ENCODE measurements around the gene CROCC2.

Gene CROCC2

DNA sequence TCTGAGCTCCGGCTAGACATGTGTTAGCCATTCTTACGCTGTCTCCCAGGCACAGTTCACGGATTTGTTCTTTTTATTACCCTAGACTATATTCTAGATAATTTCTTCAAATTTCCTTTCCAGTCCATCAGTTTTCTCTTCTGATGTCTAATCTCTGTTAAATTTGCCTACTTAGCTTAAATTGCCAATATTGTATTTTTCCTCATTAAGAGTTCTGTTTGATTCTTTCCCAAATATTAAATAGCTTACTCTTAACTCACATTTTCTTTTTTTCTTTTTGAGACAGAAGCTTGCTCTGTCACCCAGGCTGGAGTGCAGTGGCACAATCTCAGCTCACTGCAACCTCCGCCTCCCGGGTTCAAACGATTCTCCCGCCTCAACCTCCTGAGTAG, 21.2 kb downstream of the CROCC2 start:
- Histone ChIP-seq H3K4me1 (ENCODE audit: control insufficient read depth, insufficient read depth, low read length) (no peaks in the 10 kb centered on the region), H3K27ac (ENCODE audit: extremely low read depth, low read depth, low read length) (no peak overlapping the region), H3K9me3 (ENCODE audit: control insufficient read depth, insufficient read depth, low read depth, low read length) (no peaks in the 10 kb centered on the region), H3K36me3 (ENCODE audit: control insufficient read depth in 2 of 2, insufficient read depth in 1 of 2, low read length in 2 of 2) (no peaks in the 10 kb centered on the region), H3K4me3 (ENCODE audit: low read depth, low read length) (no peak overlapping the region)
- TF ChIP-seq ZNF510 (tag by site-specific recombination; IDR thresholded peaks at IDR 0.05; ENCODE audit: insufficient replicate concordance), result no peak
- no peak for TF ChIP-seq ZNF354C (tag by site-specific recombination; IDR thresholded peaks at IDR 0.05; ENCODE audit: borderline replicate concordance, low read depth)
- no peak for TF ChIP-seq ZNF324 (tag by site-specific recombination; IDR thresholded peaks at IDR 0.05)
- TF ChIP-seq OSR2 (tag by site-specific recombination; IDR thresholded peaks at IDR 0.05), result no peak
- TF ChIP-seq ZNF677 (tag by site-specific recombination; IDR thresholded peaks at IDR 0.05), result no peak
- TF ChIP-seq IKZF3 (tag by site-specific recombination; IDR thresholded peaks at IDR 0.05), result no peak
- TF ChIP-seq ZNF610 (tag by site-specific recombination; IDR thresholded peaks at IDR 0.05; ENCODE audit: borderline replicate concordance), result no peak
- no peak for TF ChIP-seq ZFP69B (tag by site-specific recombination; IDR thresholded peaks at IDR 0.05)
- TF ChIP-seq ZBTB11 (tag by site-specific recombination; conservative IDR thresholded peaks at IDR 0.05; ENCODE audit: low read depth), result no peak
- TF ChIP-seq ZBTB26 (tag by site-specific recombination; optimal IDR thresholded peaks at IDR 0.05), result no peak
- TF ChIP-seq ZNF157 (tag by site-specific recombination; IDR thresholded peaks at IDR 0.05), result no peak
- TF ChIP-seq SETDB1 (IDR thresholded peaks at IDR 0.05; ENCODE audit: insufficient read length, low read length), result no peak
- POLR2A ChIA-PET, result no interaction called here
- CTCF ChIA-PET, result interaction anchor here (1.1 to 2.5 kb wide), 2 partner anchors 14 to 56 kb away, joined by 3 to 12 read pairs; no protein-coding TSS in a partner anchor

DNA sequence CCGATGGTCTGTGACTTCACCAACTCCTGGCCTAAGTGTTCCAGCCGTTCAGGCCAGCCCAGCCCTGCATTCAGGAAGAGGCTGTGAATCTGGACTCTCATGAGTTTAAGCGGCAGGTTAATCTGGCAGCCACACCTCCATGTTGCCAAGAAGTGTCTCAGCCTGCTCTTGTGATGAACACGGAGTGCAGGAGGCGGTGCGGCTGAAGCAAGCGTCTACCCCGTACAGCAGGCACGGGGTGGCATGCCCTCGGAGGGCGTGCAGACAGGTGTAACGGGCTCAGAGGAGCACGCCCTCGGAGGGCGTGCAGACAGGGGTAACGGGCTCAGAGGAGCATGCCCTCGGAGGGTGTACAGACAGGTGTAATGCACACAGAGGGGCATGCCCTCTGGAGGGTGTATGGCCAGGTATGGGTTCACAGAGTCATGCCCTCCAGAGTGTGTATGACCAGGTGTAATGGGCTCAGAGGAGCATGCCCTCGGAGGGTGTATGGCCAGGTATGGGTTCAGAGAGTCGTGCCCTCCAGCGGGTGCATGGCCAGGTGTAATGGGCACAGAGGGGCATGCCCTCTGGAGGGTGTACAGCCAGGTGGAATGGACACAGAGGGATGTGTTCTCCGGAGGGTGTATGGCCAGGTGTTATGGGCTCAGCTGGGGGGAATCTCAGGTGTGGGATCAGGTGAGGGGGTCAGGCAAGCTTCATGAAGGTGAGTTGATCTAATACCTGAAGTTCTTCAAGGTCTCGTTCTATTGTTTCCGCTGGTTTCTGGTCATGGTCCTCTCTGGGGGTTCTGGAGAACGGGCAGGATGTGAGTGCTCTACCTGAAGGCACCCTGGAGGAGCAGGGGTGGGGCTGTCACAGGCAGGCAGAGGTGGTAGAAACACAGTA, 22.6 kb downstream of the CROCC2 start:
- ChIA-PET POLR2A (no interaction called here), CTCF (interaction anchor here (0.6 kb wide), 1 partner anchor 169 kb away, joined by 6 read pairs; no protein-coding TSS in a partner anchor)
- no peak overlapping the region for H3K27ac ChIP-seq (ENCODE audit: extremely low read depth, low read depth, low read length)
- no peaks in the 10 kb centered on the region for H3K4me1 ChIP-seq (ENCODE audit: control insufficient read depth, insufficient read depth, low read length)
- H3K9me3 ChIP-seq (ENCODE audit: control insufficient read depth, insufficient read depth, low read depth, low read length), result no peaks in the 10 kb centered on the region
- no peaks in the 10 kb centered on the region for H3K36me3 ChIP-seq (ENCODE audit: control insufficient read depth in 2 of 2, insufficient read depth in 1 of 2, low read length in 2 of 2)
- H3K4me3 ChIP-seq (ENCODE audit: low read depth, low read length), result no peak overlapping the region
- no peak for TF ChIP-seq ZFP41 (tag by site-specific recombination; IDR thresholded peaks at IDR 0.05; ENCODE audit: borderline replicate concordance)
- TF ChIP-seq SCRT1 (tag by site-specific recombination; IDR thresholded peaks at IDR 0.05; ENCODE audit: borderline replicate concordance), result no peak
- TF ChIP-seq ZNF514 (tag by site-specific recombination; IDR thresholded peaks at IDR 0.05), result no peak
- no peak for TF ChIP-seq PRDM4 (tag by site-specific recombination; IDR thresholded peaks at IDR 0.05)
- TF ChIP-seq ZSCAN23 (tag by site-specific recombination; IDR thresholded peaks at IDR 0.05), result no peak
- TF ChIP-seq ZNF843 (tag by site-specific recombination; IDR thresholded peaks at IDR 0.05), result no peak
- no peak for TF ChIP-seq ZNF621 (tag by site-specific recombination; IDR thresholded peaks at IDR 0.05)
- no peak for TF ChIP-seq ZNF10 (tag by site-specific recombination; IDR thresholded peaks at IDR 0.05)
- TF ChIP-seq GLIS1 (tag by site-specific recombination; IDR thresholded peaks at IDR 0.05), result no peak
- TF ChIP-seq ZNF664 (tag by site-specific recombination; IDR thresholded peaks at IDR 0.05), result no peak
- no peak for TF ChIP-seq OVOL3 (tag by site-specific recombination; IDR thresholded peaks at IDR 0.05)
- TF ChIP-seq TCF7L2 (IDR thresholded peaks at IDR 0.05; ENCODE audit: borderline replicate concordance, low read depth, low read length), result no peak
- no peak for TF ChIP-seq ZXDB (tag by site-specific recombination; IDR thresholded peaks at IDR 0.05)
- no peak for TF ChIP-seq ZNF133 (tag by site-specific recombination; IDR thresholded peaks at IDR 0.05)
- no peak for TF ChIP-seq ZNF16 (tag by site-specific recombination; IDR thresholded peaks at IDR 0.05; ENCODE audit: low read depth)
- TF ChIP-seq, protein P1, sequence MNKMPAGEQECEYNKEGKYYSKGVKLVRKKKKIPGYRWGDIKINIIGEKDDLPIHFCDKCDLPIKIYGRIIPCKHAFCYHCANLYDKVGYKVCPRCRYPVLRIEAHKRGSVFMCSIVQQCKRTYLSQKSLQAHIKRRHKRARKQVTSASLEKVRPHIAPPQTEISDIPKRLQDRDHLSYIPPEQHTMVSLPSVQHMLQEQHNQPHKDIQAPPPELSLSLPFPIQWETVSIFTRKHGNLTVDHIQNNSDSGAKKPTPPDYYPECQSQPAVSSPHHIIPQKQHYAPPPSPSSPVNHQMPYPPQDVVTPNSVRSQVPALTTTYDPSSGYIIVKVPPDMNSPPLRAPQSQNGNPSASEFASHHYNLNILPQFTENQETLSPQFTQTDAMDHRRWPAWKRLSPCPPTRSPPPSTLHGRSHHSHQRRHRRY (tag by site-specific recombination; IDR thresholded peaks at IDR 0.05), result no peak
